ENCODE measurements around the gene EPB41L3.

The EPB41L3 gene

GRCh38 chr18:5414546-5414945, 129.3 kb downstream of the EPB41L3 start:
- peak overlapping the region; percentile 64 for H3K27ac ChIP-seq (ENCODE audit: low read depth, low read length)
- no peaks in the 10 kb centered on the region for H3K27me3 ChIP-seq (ENCODE audit: control insufficient read depth, insufficient read depth, low read length)
- H3K9ac ChIP-seq (ENCODE audit: low read depth, low read length), result no peak overlapping the region
- H3K9me3 ChIP-seq (ENCODE audit: control insufficient read depth, insufficient read depth, low read length), result no peaks in the 10 kb centered on the region
- H3K4me1 ChIP-seq (ENCODE audit: control insufficient read depth, insufficient read depth, low read length), result peaks cover 16% of the 10 kb centered on the region
- H3K4me3 ChIP-seq (ENCODE audit: low read depth, low read length), result no peak overlapping the region
- H3K36me3 ChIP-seq (ENCODE audit: control insufficient read depth, insufficient read depth, low read length), result no peaks in the 10 kb centered on the region

GRCh38 chr18:5413447-5413846, 130.3 kb downstream of the EPB41L3 start:
- Histone ChIP-seq H3K27ac (ENCODE audit: low read depth, low read length) (no peak overlapping the region), H3K27me3 (ENCODE audit: control insufficient read depth, insufficient read depth, low read length) (no peaks in the 10 kb centered on the region), H3K36me3 (ENCODE audit: control insufficient read depth, insufficient read depth, low read length) (no peaks in the 10 kb centered on the region), H3K4me3 (ENCODE audit: low read depth, low read length) (no peak overlapping the region), H3K9me3 (ENCODE audit: control insufficient read depth, insufficient read depth, low read length) (no peaks in the 10 kb centered on the region), H3K9ac (ENCODE audit: low read depth, low read length) (no peak overlapping the region), H3K4me1 (ENCODE audit: control insufficient read depth, insufficient read depth, low read length) (peaks cover 16% of the 10 kb centered on the region)

DNA sequence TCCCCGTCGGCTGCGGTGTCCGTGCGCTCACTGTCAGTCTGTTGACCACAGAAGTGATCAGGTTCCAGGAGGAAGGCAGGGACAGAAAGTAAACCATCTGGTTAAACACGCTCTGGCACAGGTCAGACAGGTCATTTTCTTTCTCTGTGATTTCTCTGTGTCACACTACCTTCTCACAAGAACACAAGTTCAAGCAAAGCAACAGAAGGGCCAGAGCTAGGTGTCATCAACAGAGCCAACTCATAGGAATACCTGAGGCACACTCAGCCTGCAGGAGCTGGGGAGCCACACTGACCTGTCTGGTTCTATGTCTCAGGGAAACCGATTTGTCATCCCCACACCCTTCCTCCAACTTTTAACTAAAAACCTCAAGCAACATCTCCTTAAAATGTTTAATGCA, 133.2 kb downstream of the EPB41L3 start:
- Histone ChIP-seq H3K36me3 (ENCODE audit: control insufficient read depth, insufficient read depth, low read length) (no peaks in the 10 kb centered on the region), H3K4me1 (ENCODE audit: control insufficient read depth, insufficient read depth, low read length) (peaks cover 16% of the 10 kb centered on the region), H3K4me3 (ENCODE audit: low read depth, low read length) (no peak overlapping the region), H3K27me3 (ENCODE audit: control insufficient read depth, insufficient read depth, low read length) (no peaks in the 10 kb centered on the region), H3K9ac (ENCODE audit: low read depth, low read length) (no peak overlapping the region), H3K9me3 (ENCODE audit: control insufficient read depth, insufficient read depth, low read length) (no peaks in the 10 kb centered on the region), H3K27ac (ENCODE audit: low read depth, low read length) (no peak overlapping the region)

- Histone ChIP-seq H3K9me3 (ENCODE audit: control insufficient read depth, insufficient read depth, low read length) (no peaks in the 10 kb centered on the region), H3K27ac (ENCODE audit: low read depth, low read length) (no peak overlapping the region), H3K36me3 (ENCODE audit: control insufficient read depth, insufficient read depth, low read length) (no peaks in the 10 kb centered on the region), H3K9ac (ENCODE audit: low read depth, low read length) (no peak overlapping the region), H3K4me1 (ENCODE audit: control insufficient read depth, insufficient read depth, low read length) (no peaks in the 10 kb centered on the region), H3K27me3 (ENCODE audit: control insufficient read depth, insufficient read depth, low read length) (no peaks in the 10 kb centered on the region), H3K4me3 (ENCODE audit: low read depth, low read length) (no peak overlapping the region)
Measured at GRCh38 chr18:5398269-5398668, 145.5 kb downstream of the EPB41L3 start.

DNA sequence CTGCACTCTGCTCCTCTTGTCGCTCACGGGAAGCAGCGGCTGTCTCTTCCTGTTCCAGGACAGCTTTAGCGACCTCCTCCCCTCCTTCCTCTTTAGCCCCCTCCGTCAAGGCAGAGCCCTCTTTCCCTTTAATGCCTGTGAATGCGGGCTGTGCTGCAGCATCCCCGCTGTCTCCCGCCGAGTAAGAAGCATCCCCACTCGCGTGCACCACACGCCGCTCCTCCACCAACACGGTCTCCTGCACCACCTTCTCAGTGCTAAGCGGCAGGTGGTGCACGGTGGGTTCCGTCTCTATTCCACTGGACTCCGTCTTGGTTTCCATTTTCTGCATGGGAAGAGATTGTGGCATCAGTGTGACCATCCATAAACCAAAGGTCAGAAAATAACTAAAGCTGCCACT, 146.7 kb downstream of the EPB41L3 start:
- H3K36me3 ChIP-seq (ENCODE audit: control insufficient read depth, insufficient read depth, low read length), result no peaks in the 10 kb centered on the region
- no peak overlapping the region for H3K9ac ChIP-seq (ENCODE audit: low read depth, low read length)
- H3K4me1 ChIP-seq (ENCODE audit: control insufficient read depth, insufficient read depth, low read length), result no peaks in the 10 kb centered on the region
- H3K27me3 ChIP-seq (ENCODE audit: control insufficient read depth, insufficient read depth, low read length), result no peaks in the 10 kb centered on the region
- H3K4me3 ChIP-seq (ENCODE audit: low read depth, low read length), result no peak overlapping the region
- H3K27ac ChIP-seq (ENCODE audit: low read depth, low read length), result no peak overlapping the region
- no peaks in the 10 kb centered on the region for H3K9me3 ChIP-seq (ENCODE audit: control insufficient read depth, insufficient read depth, low read length)

DNA sequence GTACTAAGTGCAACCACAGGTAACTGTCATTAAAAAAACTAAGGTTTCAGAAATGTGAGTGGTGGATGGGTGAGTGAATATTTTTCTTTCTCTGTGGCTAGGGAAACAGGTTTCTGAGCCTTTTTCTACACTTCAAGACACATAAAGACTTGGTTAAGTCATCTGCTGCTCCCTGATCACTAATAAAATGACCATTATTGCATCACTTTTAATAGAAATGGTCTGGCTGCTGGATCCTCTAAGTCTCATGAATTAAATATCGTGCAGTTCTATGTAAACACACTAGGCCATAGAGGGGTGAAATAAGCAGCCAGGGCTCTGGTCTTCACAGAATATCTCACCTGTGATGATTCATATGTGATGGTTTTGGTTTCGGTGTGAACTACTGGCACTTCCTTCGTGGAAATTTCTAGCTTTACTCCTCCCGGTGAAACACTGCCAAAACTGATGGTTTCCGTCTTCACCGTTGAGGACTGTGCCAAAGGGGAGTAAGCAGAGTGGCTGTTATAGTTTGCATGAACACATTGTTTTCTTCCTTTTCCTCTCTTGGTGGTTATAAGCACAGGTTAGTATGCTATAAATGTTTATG, 147.8 kb downstream of the EPB41L3 start:
- Histone ChIP-seq H3K36me3 (ENCODE audit: control insufficient read depth, insufficient read depth, low read length) (no peaks in the 10 kb centered on the region), H3K27ac (ENCODE audit: low read depth, low read length) (no peak overlapping the region), H3K9me3 (ENCODE audit: control insufficient read depth, insufficient read depth, low read length) (no peaks in the 10 kb centered on the region), H3K4me3 (ENCODE audit: low read depth, low read length) (no peak overlapping the region), H3K9ac (ENCODE audit: low read depth, low read length) (no peak overlapping the region), H3K4me1 (ENCODE audit: control insufficient read depth, insufficient read depth, low read length) (no peaks in the 10 kb centered on the region), H3K27me3 (ENCODE audit: control insufficient read depth, insufficient read depth, low read length) (no peaks in the 10 kb centered on the region)

- H3K36me3 ChIP-seq (ENCODE audit: control insufficient read depth, insufficient read depth, low read length), result no peaks in the 10 kb centered on the region
- H3K27ac ChIP-seq (ENCODE audit: low read depth, low read length), result no peak overlapping the region
- no peak overlapping the region for H3K4me3 ChIP-seq (ENCODE audit: low read depth, low read length)
- H3K27me3 ChIP-seq (ENCODE audit: control insufficient read depth, insufficient read depth, low read length), result no peaks in the 10 kb centered on the region
- H3K4me1 ChIP-seq (ENCODE audit: control insufficient read depth, insufficient read depth, low read length), result no peaks in the 10 kb centered on the region
- no peak overlapping the region for H3K9ac ChIP-seq (ENCODE audit: low read depth, low read length)
- no peaks in the 10 kb centered on the region for H3K9me3 ChIP-seq (ENCODE audit: control insufficient read depth, insufficient read depth, low read length)
Measured at GRCh38 chr18:5393779-5394178, 150.0 kb downstream of the EPB41L3 start.

DNA sequence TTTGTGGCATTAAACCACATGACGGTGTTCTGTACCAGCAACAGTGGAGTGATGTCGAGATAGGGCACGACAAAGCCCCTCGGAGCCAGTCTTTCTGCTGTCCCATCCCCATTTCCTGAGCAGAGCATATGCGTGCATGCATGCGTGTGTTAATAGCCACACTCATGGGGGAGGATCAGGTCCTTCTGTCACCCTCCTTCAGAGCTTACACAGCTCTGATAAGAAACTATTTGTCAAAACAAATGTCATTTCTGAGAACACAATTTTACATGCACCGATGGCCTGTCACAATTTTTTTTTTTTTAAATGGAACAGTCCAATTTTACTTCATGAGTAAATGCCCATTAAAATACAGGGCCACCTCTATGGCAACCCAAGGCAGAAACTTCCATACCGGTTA, 152.4 kb downstream of the EPB41L3 start:
- no peak overlapping the region for H3K27ac ChIP-seq (ENCODE audit: low read depth, low read length)
- H3K9ac ChIP-seq (ENCODE audit: low read depth, low read length), result no peak overlapping the region
- no peaks in the 10 kb centered on the region for H3K9me3 ChIP-seq (ENCODE audit: control insufficient read depth, insufficient read depth, low read length)
- H3K36me3 ChIP-seq (ENCODE audit: control insufficient read depth, insufficient read depth, low read length), result no peaks in the 10 kb centered on the region
- H3K4me1 ChIP-seq (ENCODE audit: control insufficient read depth, insufficient read depth, low read length), result no peaks in the 10 kb centered on the region
- no peaks in the 10 kb centered on the region for H3K27me3 ChIP-seq (ENCODE audit: control insufficient read depth, insufficient read depth, low read length)
- H3K4me3 ChIP-seq (ENCODE audit: low read depth, low read length), result no peak overlapping the region

- Histone ChIP-seq H3K9me3 (ENCODE audit: control insufficient read depth, insufficient read depth, low read length) (no peaks in the 10 kb centered on the region), H3K27ac (ENCODE audit: low read depth, low read length) (no peak overlapping the region), H3K27me3 (ENCODE audit: control insufficient read depth, insufficient read depth, low read length) (no peaks in the 10 kb centered on the region), H3K4me1 (ENCODE audit: control insufficient read depth, insufficient read depth, low read length) (no peaks in the 10 kb centered on the region), H3K9ac (ENCODE audit: low read depth, low read length) (no peak overlapping the region), H3K36me3 (ENCODE audit: control insufficient read depth, insufficient read depth, low read length) (no peaks in the 10 kb centered on the region), H3K4me3 (ENCODE audit: low read depth, low read length) (no peak overlapping the region)
Measured at GRCh38 chr18:5389356-5389755, 154.4 kb downstream of the EPB41L3 start.

DNA sequence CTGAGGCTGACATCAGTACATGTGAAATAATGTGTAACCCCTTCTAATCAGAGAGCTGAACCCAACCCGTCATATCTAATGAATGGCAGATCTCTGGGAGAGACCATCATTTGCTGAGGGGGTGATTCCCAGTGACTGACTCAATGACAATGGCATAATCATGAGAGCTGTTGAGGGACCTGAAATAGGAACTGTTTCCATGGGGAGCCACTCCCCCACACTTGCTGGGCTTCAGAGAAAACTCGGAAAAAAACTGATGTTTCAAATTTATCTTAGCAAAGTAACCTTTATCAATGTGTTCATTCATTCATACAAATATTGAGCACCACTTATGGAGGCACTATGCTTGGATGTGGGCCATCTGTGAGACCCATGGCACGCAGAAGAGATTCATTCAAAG, 154.9 kb downstream of the EPB41L3 start:
- H3K36me3 ChIP-seq (ENCODE audit: control insufficient read depth, insufficient read depth, low read length), result no peaks in the 10 kb centered on the region
- H3K27ac ChIP-seq (ENCODE audit: low read depth, low read length), result no peak overlapping the region
- 0 out of 2 replicates have a peak, but pooled peaks cover under 1% of the 10 kb centered on the region for H3K4me1 ChIP-seq (ENCODE audit: control insufficient read depth, insufficient read depth, low read length)
- H3K9me3 ChIP-seq (ENCODE audit: control insufficient read depth, insufficient read depth, low read length), result no peaks in the 10 kb centered on the region
- H3K4me3 ChIP-seq (ENCODE audit: low read depth, low read length), result no peak overlapping the region
- H3K9ac ChIP-seq (ENCODE audit: low read depth, low read length), result no peak overlapping the region
- H3K27me3 ChIP-seq (ENCODE audit: control insufficient read depth, insufficient read depth, low read length), result no peaks in the 10 kb centered on the region

DNA sequence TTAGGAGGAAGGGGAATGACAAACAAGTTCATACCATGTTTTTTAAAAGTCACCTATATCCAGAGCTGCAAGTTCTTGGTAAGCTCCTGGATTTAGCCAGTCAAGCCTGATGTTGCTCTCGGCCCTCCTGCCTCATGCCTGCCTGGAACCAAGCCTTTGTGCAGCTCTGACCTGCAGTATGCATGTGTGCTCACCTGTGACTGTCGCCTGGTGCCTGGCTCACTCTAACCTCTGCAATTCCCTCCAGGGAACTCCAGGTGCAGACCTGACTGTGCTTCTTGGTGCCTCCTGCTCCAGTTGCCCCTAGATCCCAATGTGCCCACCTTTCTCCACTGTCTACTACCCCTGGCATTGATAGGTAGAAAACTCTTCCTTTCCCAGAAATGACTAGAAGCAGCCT, 163.2 kb downstream of the EPB41L3 start:
- H3K9me3 ChIP-seq (ENCODE audit: control insufficient read depth, insufficient read depth, low read length), result no peaks in the 10 kb centered on the region
- no peak overlapping the region for H3K9ac ChIP-seq (ENCODE audit: low read depth, low read length)
- no peak overlapping the region for H3K4me3 ChIP-seq (ENCODE audit: low read depth, low read length)
- H3K27me3 ChIP-seq (ENCODE audit: control insufficient read depth, insufficient read depth, low read length), result no peaks in the 10 kb centered on the region
- no peaks in the 10 kb centered on the region for H3K36me3 ChIP-seq (ENCODE audit: control insufficient read depth, insufficient read depth, low read length)
- no peak overlapping the region for H3K27ac ChIP-seq (ENCODE audit: low read depth, low read length)
- H3K4me1 ChIP-seq (ENCODE audit: control insufficient read depth, insufficient read depth, low read length), result 0 out of 2 replicates have a peak, but pooled peaks cover 6% of the 10 kb centered on the region

- no peaks in the 10 kb centered on the region for H3K27me3 ChIP-seq (ENCODE audit: control insufficient read depth, insufficient read depth, low read length)
- H3K27ac ChIP-seq (ENCODE audit: low read depth, low read length), result no peak overlapping the region
- H3K4me1 ChIP-seq (ENCODE audit: control insufficient read depth, insufficient read depth, low read length), result no peaks in the 10 kb centered on the region
- H3K9me3 ChIP-seq (ENCODE audit: control insufficient read depth, insufficient read depth, low read length), result no peaks in the 10 kb centered on the region
- no peak overlapping the region for H3K9ac ChIP-seq (ENCODE audit: low read depth, low read length)
- H3K36me3 ChIP-seq (ENCODE audit: control insufficient read depth, insufficient read depth, low read length), result no peaks in the 10 kb centered on the region
- H3K4me3 ChIP-seq (ENCODE audit: low read depth, low read length), result no peak overlapping the region
Measured at GRCh38 chr18:5376986-5377385, 166.8 kb downstream of the EPB41L3 start.

Data from HUES48 (cell line).